Duodenal mucosa (tissue), 2 donors: ENCODE results near the gene BPNT1.
A peak's percentile ranks its signal among the peaks of the same experiment; 100 is the strongest.

ENCODE experiments used
- H3K27ac ChIP-seq: one replicate; pipeline ENCODE4 v1.7.0; 2013; ENCODE audit warnings: low read depth, low read length
- H3K27me3 ChIP-seq, 2 donors: one replicate each; pipeline ENCODE4 v1.7.0; 2013; ENCODE audit warnings: low read length in 2 of 2, control low read depth in 1 of 2; ENCODE audit not compliant: insufficient read depth in 2 of 2, control insufficient read depth in 1 of 2
- H3K36me3 ChIP-seq, 2 donors: one replicate each; pipeline ENCODE4 v1.7.0; 2013; ENCODE audit warnings: low read length in 2 of 2, control low read depth in 1 of 2; ENCODE audit not compliant: insufficient read depth in 2 of 2, control insufficient read depth in 1 of 2
- H3K4me1 ChIP-seq, 2 donors: one replicate each; pipeline ENCODE4 v1.7.0; 2013; ENCODE audit warnings: low read length in 2 of 2, control low read depth in 1 of 2; ENCODE audit not compliant: insufficient read depth in 2 of 2, control insufficient read depth in 1 of 2
- H3K4me3 ChIP-seq, 2 donors: one replicate each; pipeline ENCODE4 v1.7.0; 2013; ENCODE audit warnings: low read length in 2 of 2, low read depth in 1 of 2
- H3K9ac ChIP-seq, 2 donors: one replicate each; pipeline ENCODE4 v1.7.0; 2013; ENCODE audit warnings: low read length in 2 of 2, low read depth in 1 of 2
- H3K9me3 ChIP-seq, 2 donors: one replicate each; pipeline ENCODE4 v1.7.0; 2013; ENCODE audit warnings: low read length in 2 of 2, control low read depth in 1 of 2; ENCODE audit not compliant: control insufficient read depth in 1 of 2

BPNT1 gene

GRCh38 chr1:220089650-220090556 lies at the start of gene BPNT1:
Gene BPNT1, minus strand, starts transcription at chr1:220089788. Its CDS starts 9,942 bp downstream, at chr1:220079846.
- peaks cover 3 to 14% of the 10 kb centered on the region in 2 donors for H3K4me1 ChIP-seq
- H3K27me3 ChIP-seq: no peaks in the 10 kb centered on the region
- H3K9ac ChIP-seq: peak within 1 kb of the TSS; percentile 67 to 78
- H3K36me3 ChIP-seq: no peaks in the 10 kb centered on the region
- peak within 1 kb of the TSS; percentile 94 to 96 for H3K4me3 ChIP-seq
- H3K9me3 ChIP-seq: no peaks in the 10 kb centered on the region
- peak within 1 kb of the TSS; percentile 24 for H3K27ac ChIP-seq

- Histone ChIP-seq H3K4me3 (no peak overlapping the region), H3K36me3 (peaks cover 18 to 43% of the 10 kb centered on the region in 2 donors), H3K27ac (no peak overlapping the region), H3K27me3 (no peaks in the 10 kb centered on the region), H3K4me1 (no peaks in the 10 kb centered on the region), H3K9ac (no peak overlapping the region), H3K9me3 (no peaks in the 10 kb centered on the region)
Observed at GRCh38 chr1:220137019-220137786, 47.6 kb upstream of the BPNT1 start.

GRCh38 chr1:220135755-220136154 lies 46.2 kb upstream of the BPNT1 start:
- Histone ChIP-seq H3K9me3 (no peaks in the 10 kb centered on the region), H3K27me3 (no peaks in the 10 kb centered on the region), H3K27ac (no peak overlapping the region), H3K4me1 (no peaks in the 10 kb centered on the region), H3K36me3 (peaks cover 12 to 33% of the 10 kb centered on the region in 2 donors), H3K4me3 (no peak overlapping the region), H3K9ac (no peak overlapping the region)

GRCh38 chr1:220129479-220130210 lies 40.1 kb upstream of the BPNT1 start:
- Histone ChIP-seq H3K4me1 (peaks cover 2% of the 10 kb centered on the region in 2 donors), H3K4me3 (no peak overlapping the region), H3K9ac (no peak overlapping the region), H3K36me3 (peaks cover 11 to 38% of the 10 kb centered on the region in 2 donors), H3K27me3 (no peaks in the 10 kb centered on the region), H3K9me3 (no peaks in the 10 kb centered on the region), H3K27ac (no peak overlapping the region)

GRCh38 chr1:220127076-220127475 lies 37.5 kb upstream of the BPNT1 start:
- no peak overlapping the region for H3K4me3 ChIP-seq
- H3K27me3 ChIP-seq: no peaks in the 10 kb centered on the region
- no peaks in the 10 kb centered on the region for H3K9me3 ChIP-seq
- H3K36me3 ChIP-seq: peaks cover 8 to 29% of the 10 kb centered on the region in 2 donors
- H3K27ac ChIP-seq: no peak overlapping the region
- peaks cover 6 to 11% of the 10 kb centered on the region in 2 donors for H3K4me1 ChIP-seq
- no peak overlapping the region for H3K9ac ChIP-seq

GRCh38 chr1:220124542-220124941 lies 35.0 kb upstream of the BPNT1 start:
- no peak overlapping the region for H3K27ac ChIP-seq
- H3K4me1 ChIP-seq: peaks cover 6 to 15% of the 10 kb centered on the region in 2 donors
- H3K27me3 ChIP-seq: no peaks in the 10 kb centered on the region
- no peaks in the 10 kb centered on the region for H3K9me3 ChIP-seq
- H3K9ac ChIP-seq: peak overlapping the region in 1 of 2 donors; percentile 0
- H3K4me3 ChIP-seq: no peak overlapping the region
- H3K36me3 ChIP-seq: peaks cover 8 to 20% of the 10 kb centered on the region in 2 donors

GRCh38 chr1:220123889-220124288 lies 34.3 kb upstream of the BPNT1 start:
- no peak overlapping the region for H3K9ac ChIP-seq
- no peak overlapping the region for H3K27ac ChIP-seq
- no peaks in the 10 kb centered on the region for H3K9me3 ChIP-seq
- H3K36me3 ChIP-seq: peaks cover 8 to 17% of the 10 kb centered on the region in 2 donors
- peaks cover 6 to 15% of the 10 kb centered on the region in 2 donors for H3K4me1 ChIP-seq
- no peak overlapping the region for H3K4me3 ChIP-seq
- H3K27me3 ChIP-seq: no peaks in the 10 kb centered on the region

- Histone ChIP-seq H3K4me1 (peaks cover 6 to 15% of the 10 kb centered on the region in 2 donors), H3K9ac (peak overlapping the region in 1 of 2 donors; percentile 78), H3K36me3 (peaks cover 8 to 11% of the 10 kb centered on the region in 2 donors), H3K27me3 (no peaks in the 10 kb centered on the region), H3K9me3 (no peaks in the 10 kb centered on the region), H3K4me3 (no peak overlapping the region), H3K27ac (no peak overlapping the region)
Observed at GRCh38 chr1:220123066-220123465, 33.5 kb upstream of the BPNT1 start.

GRCh38 chr1:220121791-220122530 lies 32.4 kb upstream of the BPNT1 start:
- H3K9me3 ChIP-seq: no peaks in the 10 kb centered on the region
- no peaks in the 10 kb centered on the region for H3K27me3 ChIP-seq
- H3K9ac ChIP-seq: peak overlapping the region; percentile 16 to 78
- H3K4me3 ChIP-seq: peak overlapping the region; percentile 5 to 51
- H3K36me3 ChIP-seq: peaks cover 2 to 11% of the 10 kb centered on the region in 2 donors
- peaks cover 6 to 15% of the 10 kb centered on the region in 2 donors for H3K4me1 ChIP-seq
- peak overlapping the region; percentile 80 for H3K27ac ChIP-seq
